Endometrial microvascular endothelial cells (primary cell): ENCODE data around the gene ABCC4. TPM values are rescaled to one million over a fixed set of nuclear protein-coding genes. Genes with fewer than 3 reads are reported as not detected.

ENCODE experiments used
- in situ Hi-C: cut with HindIII; loops from 2 replicates; pipeline ENCODE4 v1.10.0; 2017; ENCODE audit warnings: low sequenced_read_pairs, low pct_unique_long_range_greater_than_20kb; ENCODE audit errors: inconsistent ontology term
- total RNA-seq: library from RNA; depleted of rRNA; stranded (reverse); fragments of >200 nt; gene quantifications from one replicate; pipeline ENCODE4 v1.2.3, GENCODE V29; 2015; ENCODE audit errors: inconsistent ontology term

The ABCC4 gene
- total RNA-seq, 1 donor from 2014 or later = 27.6 TPM

GRCh38 chr13:94994506-94994905, 306.7 kb downstream of the ABCC4 start:
- in situ Hi-C loops = no loop called here

- in situ Hi-C loops = no loop called here
These were observed 307.6 kb downstream of the ABCC4 start for GRCh38 chr13:94993616-94994015.

DNA sequence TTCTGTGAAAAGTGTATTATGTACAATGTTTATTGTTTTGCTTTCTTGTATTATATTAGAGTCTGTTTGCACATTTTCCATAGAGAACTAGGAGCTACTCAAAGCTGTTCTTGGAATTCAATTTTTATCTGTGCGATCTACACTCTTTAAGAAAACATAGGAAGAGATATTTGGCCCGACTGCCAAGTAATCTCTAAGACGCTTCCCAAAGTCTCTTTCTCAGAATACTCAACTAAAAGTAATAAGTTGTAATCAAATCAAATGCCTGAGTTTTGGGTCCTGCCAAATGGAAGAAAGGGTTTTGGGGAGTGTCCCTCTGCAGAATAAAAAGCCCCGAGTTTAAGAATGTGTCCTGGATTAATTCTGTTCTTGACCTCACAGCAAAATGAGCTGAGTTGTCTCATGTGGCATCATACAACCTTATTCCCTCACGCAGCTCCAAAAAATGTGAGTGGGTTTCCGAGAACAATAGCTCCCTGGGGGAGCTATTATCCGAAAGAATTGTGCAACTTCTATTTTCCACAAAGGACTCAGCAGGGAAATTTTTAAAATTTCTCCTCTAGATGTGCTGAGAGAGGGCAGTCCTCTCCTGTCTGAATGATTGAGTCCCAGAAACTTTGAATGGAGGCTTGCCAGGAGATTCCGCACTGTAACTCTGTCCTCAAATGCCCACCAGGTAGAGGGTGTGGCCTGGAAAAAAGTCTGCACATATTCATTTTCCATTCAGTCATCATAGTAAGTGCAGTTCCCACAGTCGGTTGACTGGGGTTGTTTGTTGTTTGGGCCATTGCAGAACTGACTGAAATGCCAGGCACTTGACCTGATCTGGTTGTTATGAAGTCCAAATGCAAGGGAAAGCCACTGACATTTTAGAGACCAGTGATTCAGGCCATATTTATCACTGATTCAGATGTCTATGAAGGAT, 309.0 kb downstream of the ABCC4 start:
- in situ Hi-C loops = no loop called here

DNA sequence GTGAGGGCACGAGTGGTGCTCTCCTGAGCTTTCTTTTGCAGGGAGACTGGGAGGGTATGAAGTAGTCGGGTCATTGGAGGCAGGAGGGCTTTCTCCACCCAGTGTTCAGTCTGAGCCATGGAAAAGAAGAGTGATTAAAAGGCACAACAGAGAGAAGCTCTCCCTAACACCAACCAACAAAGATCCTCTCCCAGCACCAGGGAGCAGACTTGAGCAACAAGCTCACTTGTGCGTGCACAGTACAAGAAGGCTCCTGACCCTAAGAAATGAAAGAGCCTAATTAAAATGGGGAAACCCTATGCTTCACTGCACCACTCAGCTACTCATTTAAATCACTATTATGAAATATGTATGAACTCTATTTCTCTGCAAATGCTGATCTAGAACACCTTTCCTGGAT, 312.6 kb downstream of the ABCC4 start:
- in situ Hi-C loops = no loop called here

DNA sequence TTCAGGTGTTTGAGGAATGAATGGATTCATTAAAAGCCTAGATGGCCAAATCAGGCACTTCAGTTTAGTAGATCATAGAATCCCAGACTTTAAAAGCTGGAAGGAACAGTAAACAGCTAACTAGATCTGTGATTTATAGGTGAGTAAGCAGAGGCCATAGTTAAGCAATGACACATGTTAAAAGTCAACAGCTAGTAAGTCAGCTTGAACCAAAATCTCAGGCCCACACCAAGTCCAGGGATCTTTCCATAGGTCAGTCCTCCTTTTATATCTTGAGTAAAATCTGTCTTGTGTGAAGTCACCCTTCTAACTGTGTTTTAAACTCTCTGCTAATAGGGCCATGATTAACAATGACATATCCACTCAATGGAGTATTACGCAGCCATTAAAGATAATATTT, 313.4 kb downstream of the ABCC4 start:
- in situ Hi-C loops = no loop called here

DNA sequence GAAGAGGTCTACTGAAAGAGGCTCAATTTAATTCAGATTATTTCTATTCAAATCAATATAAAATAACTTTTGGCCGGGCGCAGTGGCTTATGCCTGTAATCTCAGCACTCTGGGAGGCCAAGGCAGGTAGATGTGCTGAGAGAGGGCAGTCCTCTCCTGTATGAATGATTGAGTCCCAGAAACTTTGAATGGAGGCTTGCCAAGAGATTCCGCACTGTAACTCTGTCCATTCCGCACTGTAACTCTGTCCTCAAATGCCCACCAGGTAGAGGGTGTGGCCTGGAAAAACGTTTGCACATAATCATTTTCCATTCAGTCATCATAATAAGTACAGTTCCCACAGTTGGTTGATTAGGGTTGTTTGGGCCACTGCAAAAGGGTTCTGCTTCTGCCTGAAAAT, 314.2 kb downstream of the ABCC4 start:
- in situ Hi-C loops = no loop called here

DNA sequence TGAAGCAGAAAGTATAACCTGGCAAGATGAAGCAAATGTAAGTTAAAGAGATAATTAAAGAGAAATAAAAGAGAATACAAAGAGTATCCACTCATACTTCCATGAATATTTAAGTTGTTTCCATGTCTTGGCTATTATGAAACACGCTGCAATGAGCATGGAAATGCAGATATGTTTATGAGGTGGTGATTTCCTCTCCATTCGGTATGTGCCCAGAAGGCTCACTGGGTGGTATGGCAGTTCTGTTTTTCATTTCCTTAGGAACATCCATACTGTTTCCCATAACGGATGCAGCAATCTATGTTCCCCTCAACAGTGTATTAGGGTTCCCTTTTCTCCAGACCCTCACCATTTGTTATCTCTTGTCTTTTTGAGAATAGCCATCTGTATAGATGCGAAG, 316.3 kb downstream of the ABCC4 start:
- in situ Hi-C loops = no loop called here

- in situ Hi-C loops = no loop called here
These were observed 322.7 kb downstream of the ABCC4 start for GRCh38 chr13:94978516-94978915.

DNA sequence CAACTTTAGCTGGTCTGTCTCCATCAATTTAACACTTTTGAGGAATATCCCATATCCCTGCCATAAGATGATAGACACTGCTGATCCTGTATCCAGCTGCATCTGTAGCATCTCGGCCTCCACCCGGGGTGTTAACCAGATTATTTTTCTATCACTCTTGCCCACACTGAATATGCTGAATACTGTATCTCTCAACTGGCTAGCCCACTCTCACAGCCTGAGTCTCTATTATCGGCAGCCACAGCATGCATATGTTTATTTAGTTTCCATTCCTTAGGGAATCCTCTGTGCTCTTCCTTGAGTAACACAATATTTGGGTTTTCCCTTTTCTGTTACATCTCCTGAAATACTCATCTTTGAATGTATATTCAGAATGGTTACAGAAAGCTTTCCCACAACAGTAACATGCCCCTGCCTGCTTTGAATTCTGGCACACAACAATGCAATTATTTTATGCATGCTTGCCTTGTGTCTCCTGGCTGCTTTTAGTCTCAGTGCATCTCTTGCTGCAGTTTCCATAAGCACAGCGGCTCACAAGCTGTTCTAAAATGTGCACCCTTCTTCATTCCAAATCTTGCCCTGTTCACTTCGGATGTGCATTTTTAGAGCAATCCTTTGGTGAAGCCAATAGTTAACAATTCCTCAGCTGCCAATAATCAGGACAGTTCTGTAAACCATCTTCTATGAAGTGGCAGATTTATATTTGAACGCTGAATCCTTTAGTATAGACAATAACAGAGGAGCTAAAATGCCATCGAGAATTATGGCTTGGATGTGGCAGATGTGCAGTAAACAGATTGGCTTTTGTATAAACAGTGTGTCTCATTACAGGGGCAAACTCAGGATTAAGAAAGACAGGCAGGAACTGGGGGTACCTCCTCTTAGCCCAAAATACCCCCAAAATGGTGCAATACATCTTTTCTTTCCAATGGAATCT, 327.0 kb downstream of the ABCC4 start:
- in situ Hi-C loops = no loop called here

GRCh38 chr13:94972262-94972661, 329.0 kb downstream of the ABCC4 start:
- in situ Hi-C loops = no loop called here
